HepG2 (cell line): ENCODE measurements around the gene TMEM238. TPM values are rescaled to one million over a fixed set of nuclear protein-coding genes. Genes with fewer than 3 reads are reported as not detected.
A peak's percentile ranks its signal among the peaks of the same experiment; 100 is the strongest.

Experiments used
- ATAC-seq: fragments of 200-7000 bp; cut with Tn5 transposase; 3 replicates; pipeline ENCODE4 v1.9.1; 2020; ENCODE audit warnings: mild to moderate bottlenecking, moderate library complexity
- BruUV-seq: library from RNA; stranded (reverse); fragments of 400-500 nt; replicated peaks from 2 replicates; lab custom pipeline; 2021; lab: Mats Ljungman, UMichigan
- CTCF ChIA-PET: fragments of 300-600 bp; formaldehyde crosslinking; extraction: SDS; loops from one replicate; lab custom pipeline; 2021; ENCODE audit warnings: low total read pairs, inconsistent platforms, low intra/inter-chr PET ratio; lab: Yijun Ruan, JAX
- POLR2A ChIA-PET: fragments of 350-600 bp; sonication (Branson Sonifier 250); formaldehyde crosslinking; loops from one replicate; lab custom pipeline; 2020; ENCODE audit warnings: antibody characterized with exemption, inconsistent platforms; lab: Yijun Ruan, JAX
- DNase-seq: peaks from one replicate; pipeline ENCODE4 v3.0.0-alpha.2; 2015; ENCODE audit warnings: low spot score
- FAIRE-seq: peaks from 3 replicates; lab custom pipeline; 2011; peaks lifted over from hg19 to GRCh38; lab: Jason Lieb, UNC
- H2AFZ ChIP-seq: one replicate; pipeline ENCODE4 v1.6.1; 2011; ENCODE audit warnings: low read length, inconsistent platforms
- H3K27ac ChIP-seq: fragments of 300-600 bp; 3 replicates; pipeline ENCODE4 v1.8.0; 2011; ENCODE audit warnings: mixed run types, mild to moderate bottlenecking, mixed read lengths, low read length, inconsistent platforms; ENCODE audit not compliant: insufficient read depth; ENCODE audit errors: extremely low read length
- H3K27me3 ChIP-seq, 2 experiments: fragments of 200-600 bp in 1 of 2; 2 replicates in 1 of 2; 3 replicates in 1 of 2; pipeline versions ENCODE4 v1.6.0 to v1.8.0; 2011; ENCODE audit warnings: low read length in 2 of 2, mild to moderate bottlenecking in 2 of 2, moderate library complexity in 2 of 2, inconsistent platforms in 1 of 2; ENCODE audit not compliant: insufficient read depth in 2 of 2, control insufficient read depth in 1 of 2
- H3K36me3 ChIP-seq, 2 experiments: fragments of 200-600 bp in 1 of 2; replicated peaks in 1 of 2; 2 replicates in 1 of 2; 3 replicates in 1 of 2; pipeline versions ENCODE4 v1.5.1 to v1.8.0; 2011; ENCODE audit warnings: low read length in 2 of 2, inconsistent platforms in 1 of 2; ENCODE audit not compliant: insufficient read depth in 2 of 2, control insufficient read depth in 1 of 2
- H3K4me1 ChIP-seq: 2 replicates; pipeline ENCODE4 v1.5.1; 2012; ENCODE audit warnings: low read length, inconsistent platforms; ENCODE audit not compliant: insufficient read depth
- H3K4me2 ChIP-seq: 2 replicates; pipeline ENCODE4 v1.6.0; 2011; ENCODE audit warnings: low read depth, low read length, inconsistent platforms
- H3K4me3 ChIP-seq, 3 experiments: fragments of 200-600 bp in 1 of 3; sonication (generic), shearing (Covaris generic) in 1 of 3; replicated peaks in 1 of 3; 2 replicates each; pipeline ENCODE4 v1.5.1; 2011 to 2016; ENCODE audit warnings: low read length in 3 of 3, inconsistent platforms in 2 of 3, low read depth in 2 of 3, mild to moderate bottlenecking in 2 of 3, control low read depth in 1 of 3, mixed read lengths in 1 of 3; ENCODE audit not compliant: insufficient read depth in 1 of 3
- H3K79me2 ChIP-seq: one replicate; pipeline ENCODE4 v1.6.1; 2011; ENCODE audit warnings: low read length, inconsistent platforms; ENCODE audit not compliant: insufficient read depth
- H3K9ac ChIP-seq: 2 replicates; pipeline ENCODE4 v1.6.0; 2011; ENCODE audit warnings: mild to moderate bottlenecking, low read depth, low read length, inconsistent platforms; ENCODE audit not compliant: insufficient read depth
- H3K9me3 ChIP-seq: 2 replicates; pipeline ENCODE4 v1.5.1; 2012; ENCODE audit warnings: mild to moderate bottlenecking, low read length
- H4K20me1 ChIP-seq: 2 replicates; pipeline ENCODE4 v1.6.0; 2011; ENCODE audit warnings: inconsistent platforms, mild to moderate bottlenecking, low read length, moderate library complexity; ENCODE audit not compliant: insufficient read depth
- ATRX ChIP-seq: sonication (generic); formaldehyde crosslinking; IDR thresholded peaks from 2 replicates; pipeline ENCODE4 v1.4.0; 2020; ENCODE audit warnings: missing genetic modification reagents, borderline replicate concordance
- DMTF1 ChIP-seq: sonication (generic); formaldehyde crosslinking; IDR thresholded peaks from 2 replicates; pipeline ENCODE4 v1.4.0; 2020; ENCODE audit warnings: mild to moderate bottlenecking, missing genetic modification reagents
- HNF1A ChIP-seq, 2 experiments: sonication (generic) in 1 of 2; formaldehyde crosslinking in 1 of 2; IDR thresholded peaks; 2 replicates each; pipeline versions ENCODE4 v1.4.0 to v1.6.1; 2016 to 2020; ENCODE audit warnings: borderline replicate concordance in 1 of 2, low read depth in 1 of 2, mild to moderate bottlenecking in 1 of 2, missing genetic modification reagents in 1 of 2
- KLF13 ChIP-seq: sonication (generic); formaldehyde crosslinking; IDR thresholded peaks from 2 replicates; pipeline ENCODE4 v1.4.0; 2020; ENCODE audit warnings: mild to moderate bottlenecking, missing genetic modification reagents
- YY1 ChIP-seq: IDR thresholded peaks from 2 replicates; pipeline ENCODE4 v1.6.1; 2011; ENCODE audit warnings: low read length, low read depth, moderate library complexity, mild to moderate bottlenecking; ENCODE audit not compliant: insufficient read depth, insufficient replicate concordance
- ZNF317 ChIP-seq: sonication (generic); formaldehyde crosslinking; IDR thresholded peaks from 2 replicates; pipeline ENCODE4 v1.5.0; 2020; ENCODE audit warnings: mild to moderate bottlenecking, missing genetic modification reagents
- WGBS: methylation state at CpG from one replicate; pipeline ENCODE4 v1.1.6; 2017; ENCODE audit warnings: low lambda C conversion rate; 5-methylcytosine and 5-hydroxymethylcytosine counted together
- in situ Hi-C: cut with HindIII; loops from 2 replicates; pipeline ENCODE4 v1.10.0; 2017; ENCODE audit warnings: low pct_unique_long_range_greater_than_20kb; ENCODE audit not compliant: extremely low pct_ligation_motif_present
- intact Hi-C: fragments of 100-400 bp; cut with micrococcal nuclease; formaldehyde crosslinking; loops from one replicate; pipeline ENCODE4 v1.10.0; 2022; ENCODE audit not compliant: unreplicated experiment
- polyA plus RNA-seq, 8 experiments: library from polyadenylated mRNA; depleted of rRNA in 3 of 8; stranded (reverse) in 7 of 8; unstranded in 1 of 8; fragments of >200 nt; fragmentation: Illumina TruSeq in 4 of 8; extraction: Trizol in 4 of 8; gene quantifications; 2 replicates each; pipeline versions ENCODE4 v1.2.1 to v1.2.3, GENCODE V29; 2011 to 2016; ENCODE audit warnings: low read depth in 4 of 8, missing spikeins in 1 of 8, mixed read lengths in 1 of 8; ENCODE audit not compliant: insufficient read depth in 1 of 8
- total RNA-seq, 5 experiments: library from RNA; depleted of rRNA; stranded (reverse); fragments of >200 nt; fragmentation: Illumina TruSeq; extraction: Trizol; gene quantifications; 2 replicates each; pipeline ENCODE4 v1.2.3, GENCODE V29; 2016; ENCODE audit warnings: low read depth in 1 of 5

Gene TMEM238
- total and polyA plus RNA-seq, 2 of the 13 experiments (the other 11 are each of a cell fraction or from before 2014, with no cell fraction given), result not detected

GRCh38 chr19:55406826-55407549 is 22.9 kb upstream of the TMEM238 start:
- in situ Hi-C loops, result loop anchor here (5.0 kb wide), 1 partner anchor 260 kb away; the partner anchor contains the start of gene TNNT1
- intact Hi-C loops, result no loop called here
- peaks cover 26% of the 10 kb centered on the region for H3K4me1 ChIP-seq
- TF ChIP-seq ATRX (CRISPR knock-in tag) (no peak), ZNF317 (0 out of 2 replicates have a peak, but pooled peaks have one; percentile 8), KLF13 (CRISPR knock-in tag) (no peak), HNF1A (IDR thresholded peaks at IDR 0.05; ENCODE audit: low read depth) (no peak), HNF1A (CRISPR knock-in tag; IDR thresholded peaks at IDR 0.05; ENCODE audit: borderline replicate concordance) (no peak), DMTF1 (CRISPR knock-in tag) (no peak), YY1 (peak; percentile 9)
- H3K9ac ChIP-seq, result peak overlapping the region; percentile 86
- ChIA-PET CTCF (no interaction called here), POLR2A (interaction anchor here (0.6 to 2.9 kb wide), 36 partner anchors 10 to 290 kb away, joined by 3 to 62 read pairs (median 5); partner anchors contain the start of genes DNAAF3, GARIN5B, HSPBP1 and ISOC2)
- H4K20me1 ChIP-seq, result no peaks in the 10 kb centered on the region
- FAIRE-seq (no peak), DNase-seq (no peak), ATAC-seq (peak; percentile 50)
- no peaks in the 10 kb centered on the region for H3K9me3 ChIP-seq
- peak overlapping the region; percentile 82 to 88 (median 83) for H3K4me3 ChIP-seq
- 62% methylated on average over 7 of the region's 35 CpGs for WGBS
- no peak overlapping the region for H2AFZ ChIP-seq
- peaks cover 16% of the 10 kb centered on the region for H3K79me2 ChIP-seq
- peaks cover 0 to 5% of the 10 kb centered on the region in 2 experiments; a peak in 1 of 5 replicates for H3K27me3 ChIP-seq
- BruUV-seq, result no TSS peak
- H3K27ac ChIP-seq, result peak overlapping the region; percentile 68
- H3K4me2 ChIP-seq, result peak overlapping the region; percentile 57
- H3K36me3 ChIP-seq, result peaks cover 9 to 23% of the 10 kb centered on the region in 2 experiments; a peak in 4 of 5 replicates
